GM10266 (cell line): Measurements from ENCODE around the gene GLIS1.

Source experiments
- DNase-seq: peaks from one replicate; pipeline ENCODE4 v3.0.0; 2012; ENCODE audit errors: extremely low spot score
- TF ChIP-seq, protein P1 (sequence below): IDR thresholded peaks from 2 replicates; pipeline ENCODE4 v1.5.1; 2012; ENCODE audit warnings: mild to moderate bottlenecking, low read depth; ENCODE audit not compliant: control insufficient read depth, insufficient read depth; ENCODE audit errors: missing control alignments

Gene GLIS1

GRCh38 chr1:53601031-53601745, 137.8 kb downstream of the GLIS1 start:
- no peak for DNase-seq

DNA sequence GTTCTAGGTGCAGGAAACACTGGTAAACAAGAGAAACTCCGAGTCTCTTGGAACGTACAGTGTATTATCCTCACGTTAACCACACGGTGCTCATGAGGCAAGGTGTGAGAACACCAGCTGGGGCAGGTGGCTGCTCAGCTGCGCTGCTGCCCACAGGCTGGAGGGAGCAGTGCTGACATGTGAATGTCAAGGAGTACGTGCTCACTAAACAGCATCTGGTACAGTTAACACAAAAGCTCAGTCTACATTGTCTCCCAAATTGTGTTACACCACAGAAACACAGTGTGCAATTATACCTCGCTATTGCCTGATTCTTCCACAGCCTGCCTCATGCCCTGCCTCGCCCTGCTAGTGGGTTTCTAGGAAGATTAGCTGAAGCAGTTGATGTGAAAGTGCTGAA, 138.4 kb downstream of the GLIS1 start:
- no peak for DNase-seq
- TF ChIP-seq, protein P1, sequence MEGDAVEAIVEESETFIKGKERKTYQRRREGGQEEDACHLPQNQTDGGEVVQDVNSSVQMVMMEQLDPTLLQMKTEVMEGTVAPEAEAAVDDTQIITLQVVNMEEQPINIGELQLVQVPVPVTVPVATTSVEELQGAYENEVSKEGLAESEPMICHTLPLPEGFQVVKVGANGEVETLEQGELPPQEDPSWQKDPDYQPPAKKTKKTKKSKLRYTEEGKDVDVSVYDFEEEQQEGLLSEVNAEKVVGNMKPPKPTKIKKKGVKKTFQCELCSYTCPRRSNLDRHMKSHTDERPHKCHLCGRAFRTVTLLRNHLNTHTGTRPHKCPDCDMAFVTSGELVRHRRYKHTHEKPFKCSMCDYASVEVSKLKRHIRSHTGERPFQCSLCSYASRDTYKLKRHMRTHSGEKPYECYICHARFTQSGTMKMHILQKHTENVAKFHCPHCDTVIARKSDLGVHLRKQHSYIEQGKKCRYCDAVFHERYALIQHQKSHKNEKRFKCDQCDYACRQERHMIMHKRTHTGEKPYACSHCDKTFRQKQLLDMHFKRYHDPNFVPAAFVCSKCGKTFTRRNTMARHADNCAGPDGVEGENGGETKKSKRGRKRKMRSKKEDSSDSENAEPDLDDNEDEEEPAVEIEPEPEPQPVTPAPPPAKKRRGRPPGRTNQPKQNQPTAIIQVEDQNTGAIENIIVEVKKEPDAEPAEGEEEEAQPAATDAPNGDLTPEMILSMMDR, result no peak

More at GRCh38 chr1:53601031-53601745, 137.8 kb downstream of the GLIS1 start:
- TF ChIP-seq, protein P1, result no peak

- DNase-seq, result no peak
- TF ChIP-seq, protein P1, result no peak
Observed at GRCh38 chr1:53600001-53600400, 139.0 kb downstream of the GLIS1 start.

- TF ChIP-seq, protein P1, result no peak
- no peak for DNase-seq
Observed at GRCh38 chr1:53599481-53599880, 139.5 kb downstream of the GLIS1 start.

DNA sequence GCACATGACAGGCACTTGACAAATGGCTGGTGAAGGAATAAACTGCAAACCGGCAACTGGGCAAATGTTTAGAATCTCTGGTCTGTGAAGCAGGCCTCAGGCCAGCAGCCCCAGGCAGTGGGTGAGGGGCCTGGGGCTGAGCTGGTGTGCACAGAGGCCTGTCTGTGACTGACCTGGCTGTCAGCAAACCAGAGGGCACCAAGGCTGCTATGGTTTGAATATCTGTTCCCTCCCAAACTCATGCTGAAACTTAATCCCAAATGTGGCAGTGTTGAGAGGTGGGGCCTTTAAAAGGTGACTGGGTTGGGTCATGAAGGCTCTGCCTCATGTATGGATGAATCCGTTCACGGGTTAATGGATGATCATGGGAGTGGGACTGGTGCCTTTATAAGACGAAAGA, 140.0 kb downstream of the GLIS1 start:
- TF ChIP-seq, protein P1, result no peak
- DNase-seq, result no peak

- TF ChIP-seq, protein P1, result no peak
- DNase-seq, result no peak
Observed at GRCh38 chr1:53595906-53596305, 143.1 kb downstream of the GLIS1 start.

GRCh38 chr1:53594391-53595180, 144.4 kb downstream of the GLIS1 start:
- DNase-seq, result no peak
- TF ChIP-seq, protein P1, result no peak
